ENCODE data around the gene BAZ2B.
A peak's percentile ranks its signal among the peaks of the same experiment; 100 is the strongest.

The BAZ2B gene

DNA sequence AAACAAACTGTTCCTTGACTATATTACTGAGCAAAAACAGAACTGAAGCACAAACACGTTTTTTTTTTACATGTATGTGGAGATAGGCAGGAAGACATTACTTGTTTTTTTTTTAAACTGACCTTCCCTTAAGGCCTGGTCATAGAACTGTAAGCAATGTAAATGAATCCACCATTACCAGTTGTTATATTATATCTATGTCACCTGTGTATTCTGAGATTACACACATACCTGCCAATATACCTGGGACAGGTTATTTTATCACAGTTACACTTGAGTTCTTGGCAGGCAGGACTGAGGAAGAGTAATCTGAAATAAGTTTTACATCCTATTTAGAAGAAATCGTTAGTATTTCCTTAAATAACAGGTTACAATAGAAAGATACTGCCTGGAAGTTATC lies 155.3 kb downstream of the BAZ2B start:
- no CpG with 5 or more reads among the region's 2 CpGs for WGBS (ENCODE audit: insufficient coverage)

GRCh38 chr2:159460227-159460626 lies 156.1 kb downstream of the BAZ2B start:
- Histone ChIP-seq H3K4me1 (ENCODE audit: control extremely low read depth in 1 of 4, control insufficient read depth in 4 of 4, insufficient read depth in 4 of 4, low read length in 3 of 4) (peaks cover 2 to 16% (median 8%) of the 10 kb centered on the region in 4 experiments), H3K36me3 (ENCODE audit: control insufficient read depth in 4 of 4, insufficient read depth in 4 of 4, low read length in 3 of 4) (peaks cover 0 to 11% (median 5%) of the 10 kb centered on the region in 4 experiments), H3K27ac (ENCODE audit: insufficient read depth in 1 of 2, low read depth in 1 of 2, low read length in 2 of 2, poor library complexity in 1 of 2, severe bottlenecking in 2 of 2) (no peak overlapping the region), H3K27me3 (replicated peaks in 2 of 5; ENCODE audit: control insufficient read depth in 4 of 5, insufficient read depth in 5 of 5, low read length in 4 of 5) (no peaks in the 10 kb centered on the region), H3K4me3 (ENCODE audit: control insufficient read depth in 1 of 7, extremely low read depth in 1 of 7, insufficient read depth in 4 of 7, low read depth in 2 of 7, low read length in 6 of 7) (no peak overlapping the region), H3K9me3 (ENCODE audit: control extremely low read depth in 1 of 5, control insufficient read depth in 4 of 5, insufficient read depth in 2 of 5, low read depth in 1 of 5, low read length in 4 of 5) (no peaks in the 10 kb centered on the region)
- WGBS (ENCODE audit: insufficient coverage): 100% methylated on average over 1 of the region's 1 CpG
- ChIA-PET POLR2A (interaction anchor here (0.6 kb wide), 1 partner anchor 116 kb away, joined by 7 read pairs; no protein-coding TSS in a partner anchor), CTCF (interaction anchor here (0.7 kb wide), 1 partner anchor 20 kb away, joined by 3 read pairs; no protein-coding TSS in a partner anchor)
- no peak for DNase-seq

More for the DNA sequence above, 155.3 kb downstream of the BAZ2B start:
- H3K9me3 ChIP-seq (ENCODE audit: control extremely low read depth in 1 of 5, control insufficient read depth in 4 of 5, insufficient read depth in 2 of 5, low read depth in 1 of 5, low read length in 4 of 5): no peaks in the 10 kb centered on the region
- ChIA-PET CTCF (interaction anchor here (0.7 kb wide), 1 partner anchor 21 kb away, joined by 3 read pairs; no protein-coding TSS in a partner anchor), POLR2A (interaction anchor here (0.6 kb wide), 1 partner anchor 115 kb away, joined by 7 read pairs; no protein-coding TSS in a partner anchor)
- H3K4me3 ChIP-seq (ENCODE audit: control insufficient read depth in 1 of 7, extremely low read depth in 1 of 7, insufficient read depth in 4 of 7, low read depth in 2 of 7, low read length in 6 of 7): no peak overlapping the region
- peaks cover 0 to 13% (median 5%) of the 10 kb centered on the region in 4 experiments for H3K4me1 ChIP-seq (ENCODE audit: control extremely low read depth in 1 of 4, control insufficient read depth in 4 of 4, insufficient read depth in 4 of 4, low read length in 3 of 4)
- H3K36me3 ChIP-seq (ENCODE audit: control insufficient read depth in 4 of 4, insufficient read depth in 4 of 4, low read length in 3 of 4): peaks cover 0 to 11% (median 5%) of the 10 kb centered on the region in 4 experiments
- H3K27ac ChIP-seq (ENCODE audit: insufficient read depth in 1 of 2, low read depth in 1 of 2, low read length in 2 of 2, poor library complexity in 1 of 2, severe bottlenecking in 2 of 2): no peak overlapping the region
- H3K27me3 ChIP-seq (replicated peaks in 2 of 5; ENCODE audit: control insufficient read depth in 4 of 5, insufficient read depth in 5 of 5, low read length in 4 of 5): no peaks in the 10 kb centered on the region
- DNase-seq: no peak

- CTCF ChIA-PET: interaction anchor here (1.5 kb wide), 1 partner anchor 10 kb away, joined by 3 read pairs; no protein-coding TSS in a partner anchor
Measured at GRCh38 chr2:159459279-159459678, 157.1 kb downstream of the BAZ2B start.

DNA sequence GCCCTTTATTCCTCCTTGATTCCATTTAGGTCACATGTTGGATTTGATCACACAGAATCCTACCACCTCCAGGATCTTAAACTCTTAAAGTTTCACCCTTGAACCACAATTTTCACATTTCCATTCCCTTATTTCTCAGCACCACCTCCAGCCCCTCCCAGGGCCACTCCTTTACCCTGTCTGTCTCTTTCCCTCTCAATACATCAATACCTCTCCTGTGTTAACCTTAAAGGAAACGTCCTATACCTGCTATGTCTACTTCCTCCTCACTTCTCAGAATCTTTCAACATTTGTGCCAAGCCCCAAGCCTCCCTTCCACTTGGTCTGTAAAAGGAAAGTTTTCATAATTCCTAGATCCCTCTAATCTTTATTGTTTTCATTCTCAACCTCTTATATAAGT lies 158.8 kb downstream of the BAZ2B start:
- H3K27me3 ChIP-seq (replicated peaks in 2 of 5; ENCODE audit: control insufficient read depth in 4 of 5, insufficient read depth in 5 of 5, low read length in 4 of 5): no peaks in the 10 kb centered on the region
- WGBS (ENCODE audit: insufficient coverage): 0% methylated on average over 1 of the region's 1 CpG
- DNase-seq: no peak
- CTCF ChIA-PET: no interaction called here
- POLR2A ChIA-PET: no interaction called here
- peaks cover 2 to 18% (median 8%) of the 10 kb centered on the region in 4 experiments for H3K4me1 ChIP-seq (ENCODE audit: control extremely low read depth in 1 of 4, control insufficient read depth in 4 of 4, insufficient read depth in 4 of 4, low read length in 3 of 4)
- no peak overlapping the region for H3K27ac ChIP-seq (ENCODE audit: insufficient read depth in 1 of 2, low read depth in 1 of 2, low read length in 2 of 2, poor library complexity in 1 of 2, severe bottlenecking in 2 of 2)
- no peak overlapping the region for H3K4me3 ChIP-seq (ENCODE audit: control insufficient read depth in 1 of 7, extremely low read depth in 1 of 7, insufficient read depth in 4 of 7, low read depth in 2 of 7, low read length in 6 of 7)
- no peaks in the 10 kb centered on the region for H3K9me3 ChIP-seq (ENCODE audit: control extremely low read depth in 1 of 5, control insufficient read depth in 4 of 5, insufficient read depth in 2 of 5, low read depth in 1 of 5, low read length in 4 of 5)
- H3K36me3 ChIP-seq (ENCODE audit: control insufficient read depth in 4 of 4, insufficient read depth in 4 of 4, low read length in 3 of 4): peaks cover 0 to 4% (median 3%) of the 10 kb centered on the region in 4 experiments

More at GRCh38 chr2:159459279-159459678, 157.1 kb downstream of the BAZ2B start:
- H3K9me3 ChIP-seq (ENCODE audit: control extremely low read depth in 1 of 5, control insufficient read depth in 4 of 5, insufficient read depth in 2 of 5, low read depth in 1 of 5, low read length in 4 of 5): no peaks in the 10 kb centered on the region
- peaks cover 0 to 5% (median 3%) of the 10 kb centered on the region in 4 experiments for H3K36me3 ChIP-seq (ENCODE audit: control insufficient read depth in 4 of 4, insufficient read depth in 4 of 4, low read length in 3 of 4)
- H3K4me1 ChIP-seq (ENCODE audit: control extremely low read depth in 1 of 4, control insufficient read depth in 4 of 4, insufficient read depth in 4 of 4, low read length in 3 of 4): peaks cover 2 to 18% (median 8%) of the 10 kb centered on the region in 4 experiments
- H3K27me3 ChIP-seq (replicated peaks in 2 of 5; ENCODE audit: control insufficient read depth in 4 of 5, insufficient read depth in 5 of 5, low read length in 4 of 5): no peaks in the 10 kb centered on the region
- no peak overlapping the region for H3K4me3 ChIP-seq (ENCODE audit: control insufficient read depth in 1 of 7, extremely low read depth in 1 of 7, insufficient read depth in 4 of 7, low read depth in 2 of 7, low read length in 6 of 7)
- POLR2A ChIA-PET: no interaction called here
- DNase-seq: peak in 1 of 3 donors; percentile 19
- no peak overlapping the region for H3K27ac ChIP-seq (ENCODE audit: insufficient read depth in 1 of 2, low read depth in 1 of 2, low read length in 2 of 2, poor library complexity in 1 of 2, severe bottlenecking in 2 of 2)
- WGBS (ENCODE audit: insufficient coverage): no CpG with 5 or more reads among the region's 1 CpG

GRCh38 chr2:159456500-159457426 lies 159.6 kb downstream of the BAZ2B start:
- POLR2A ChIA-PET: no interaction called here
- Histone ChIP-seq H3K4me3 (ENCODE audit: control insufficient read depth in 1 of 7, extremely low read depth in 1 of 7, insufficient read depth in 4 of 7, low read depth in 2 of 7, low read length in 6 of 7) (no peak overlapping the region), H3K36me3 (ENCODE audit: control insufficient read depth in 4 of 4, insufficient read depth in 4 of 4, low read length in 3 of 4) (peaks cover 0 to 3% (median 2%) of the 10 kb centered on the region in 4 experiments), H3K27me3 (replicated peaks in 2 of 5; ENCODE audit: control insufficient read depth in 4 of 5, insufficient read depth in 5 of 5, low read length in 4 of 5) (no peaks in the 10 kb centered on the region), H3K27ac (ENCODE audit: insufficient read depth in 1 of 2, low read depth in 1 of 2, low read length in 2 of 2, poor library complexity in 1 of 2, severe bottlenecking in 2 of 2) (no peak overlapping the region), H3K9me3 (ENCODE audit: control extremely low read depth in 1 of 5, control insufficient read depth in 4 of 5, insufficient read depth in 2 of 5, low read depth in 1 of 5, low read length in 4 of 5) (no peaks in the 10 kb centered on the region), H3K4me1 (ENCODE audit: control extremely low read depth in 1 of 4, control insufficient read depth in 4 of 4, insufficient read depth in 4 of 4, low read length in 3 of 4) (peaks cover 2 to 18% (median 8%) of the 10 kb centered on the region in 4 experiments)
- WGBS (ENCODE audit: insufficient coverage): no CpG with 5 or more reads among the region's 5 CpGs
- peak in 2 of 3 donors; percentile 28 to 33 for DNase-seq
- CTCF ChIA-PET: no interaction called here

DNA sequence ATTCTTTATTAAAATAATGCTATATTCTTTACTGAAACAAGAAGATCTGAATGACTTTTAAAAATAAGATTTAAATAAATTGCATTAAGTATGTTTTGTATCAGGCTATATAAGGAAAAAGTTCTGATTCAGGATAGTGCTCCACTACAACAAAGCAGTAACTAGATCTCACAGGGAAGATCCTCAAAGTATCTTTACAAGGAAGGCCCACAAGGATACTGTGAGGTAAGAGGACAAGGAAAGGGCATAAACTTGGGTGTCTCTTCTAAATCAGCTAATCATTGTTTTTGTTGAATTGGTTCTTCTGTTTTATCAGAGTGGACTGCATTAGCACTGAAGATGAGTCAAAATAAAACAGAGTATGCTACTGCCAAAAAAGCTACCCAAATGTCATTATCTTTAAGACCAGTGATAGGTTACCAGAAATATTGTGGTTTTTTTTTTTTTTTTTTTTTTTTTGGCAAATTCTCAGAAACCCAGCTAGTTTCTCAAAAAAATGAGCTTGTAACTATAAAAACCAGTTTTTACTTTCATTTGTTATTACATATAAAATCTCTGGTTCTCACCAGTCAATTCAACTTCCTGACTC lies 160.9 kb downstream of the BAZ2B start:
- Histone ChIP-seq H3K27me3 (replicated peaks in 2 of 5; ENCODE audit: control insufficient read depth in 4 of 5, insufficient read depth in 5 of 5, low read length in 4 of 5) (no peaks in the 10 kb centered on the region), H3K9me3 (ENCODE audit: control extremely low read depth in 1 of 5, control insufficient read depth in 4 of 5, insufficient read depth in 2 of 5, low read depth in 1 of 5, low read length in 4 of 5) (no peaks in the 10 kb centered on the region), H3K4me1 (ENCODE audit: control extremely low read depth in 1 of 4, control insufficient read depth in 4 of 4, insufficient read depth in 4 of 4, low read length in 3 of 4) (peaks cover 2 to 18% (median 8%) of the 10 kb centered on the region in 4 experiments), H3K36me3 (ENCODE audit: control insufficient read depth in 4 of 4, insufficient read depth in 4 of 4, low read length in 3 of 4) (peaks cover 0 to 3% (median 1%) of the 10 kb centered on the region in 4 experiments), H3K27ac (ENCODE audit: insufficient read depth in 1 of 2, low read depth in 1 of 2, low read length in 2 of 2, poor library complexity in 1 of 2, severe bottlenecking in 2 of 2) (no peak overlapping the region), H3K4me3 (ENCODE audit: control insufficient read depth in 1 of 7, extremely low read depth in 1 of 7, insufficient read depth in 4 of 7, low read depth in 2 of 7, low read length in 6 of 7) (no peak overlapping the region)
- DNase-seq: no peak
- POLR2A ChIA-PET: no interaction called here
- CTCF ChIA-PET: interaction anchor here (0.7 to 1.0 kb wide), 2 partner anchors 15 to 101 kb away, joined by 3 read pairs; no protein-coding TSS in a partner anchor
